GM10266 (cell line): ENCODE measurements around the gene WDR59.

Experiments
- DNase-seq: peaks from one replicate; pipeline ENCODE4 v3.0.0; 2012; ENCODE audit errors: extremely low spot score
- CTCF ChIP-seq: IDR thresholded peaks from 2 replicates; pipeline ENCODE4 v1.5.1; 2012; ENCODE audit warnings: mild to moderate bottlenecking, low read depth; ENCODE audit not compliant: control insufficient read depth, insufficient read depth; ENCODE audit errors: missing control alignments

The WDR59 gene

GRCh38 chr16:74951206-74951605 is 33.7 kb downstream of the WDR59 start:
- no peak for TF ChIP-seq CTCF
- no peak for DNase-seq

- DNase-seq = no peak
- no peak for TF ChIP-seq CTCF
Observed at GRCh38 chr16:74950511-74950910, 34.4 kb downstream of the WDR59 start.

GRCh38 chr16:74949309-74949708 is 35.6 kb downstream of the WDR59 start:
- no peak for DNase-seq
- TF ChIP-seq CTCF = no peak

- DNase-seq = no peak
- TF ChIP-seq CTCF = no peak
Observed at GRCh38 chr16:74944466-74944865, 40.5 kb downstream of the WDR59 start.

- no peak for TF ChIP-seq CTCF
- DNase-seq = no peak
Observed at GRCh38 chr16:74942977-74943918, 41.7 kb downstream of the WDR59 start.

GRCh38 chr16:74942566-74942965 is 42.4 kb downstream of the WDR59 start:
- TF ChIP-seq CTCF = no peak
- DNase-seq = no peak

GRCh38 chr16:74939688-74940087 is 45.2 kb downstream of the WDR59 start:
- no peak for TF ChIP-seq CTCF
- no peak for DNase-seq
